CD4-positive, alpha-beta T cell treated with Interleukin-12 subunit alpha and Interleukin-12 subunit beta, for 1 hour (primary cell): ENCODE results near the gene CUL4B.
A peak's percentile ranks its signal among the peaks of the same experiment; 100 is the strongest.
"Not testable (repeated sequence)": the region's sequence is repeated elsewhere in the genome, so short reads cannot be mapped to it uniquely, and the experiment has no call there.

Experiments
- DNase-seq: peaks from one replicate; pipeline ENCODE4 v3.0.0-alpha.2; 2020

The CUL4B gene

DNA sequence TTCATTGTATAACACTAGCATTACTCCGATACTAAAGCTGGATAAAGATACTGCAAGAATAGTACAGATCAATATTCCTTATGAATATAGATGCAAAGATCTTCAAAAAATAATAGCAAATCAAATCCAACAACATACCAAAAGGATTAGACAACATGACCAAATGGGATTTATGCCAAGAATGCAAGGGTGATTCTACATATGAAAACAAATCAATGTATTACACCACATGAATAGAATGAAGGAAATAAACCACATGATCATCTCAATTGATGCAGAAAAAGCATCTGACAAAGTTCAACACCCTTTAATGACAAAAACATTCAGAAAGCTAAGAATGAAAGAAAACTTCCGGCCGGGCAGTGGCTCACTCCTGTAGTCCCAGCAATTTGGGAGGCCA lies 42.8 kb downstream of the CUL4B start:
- no peak for DNase-seq

DNA sequence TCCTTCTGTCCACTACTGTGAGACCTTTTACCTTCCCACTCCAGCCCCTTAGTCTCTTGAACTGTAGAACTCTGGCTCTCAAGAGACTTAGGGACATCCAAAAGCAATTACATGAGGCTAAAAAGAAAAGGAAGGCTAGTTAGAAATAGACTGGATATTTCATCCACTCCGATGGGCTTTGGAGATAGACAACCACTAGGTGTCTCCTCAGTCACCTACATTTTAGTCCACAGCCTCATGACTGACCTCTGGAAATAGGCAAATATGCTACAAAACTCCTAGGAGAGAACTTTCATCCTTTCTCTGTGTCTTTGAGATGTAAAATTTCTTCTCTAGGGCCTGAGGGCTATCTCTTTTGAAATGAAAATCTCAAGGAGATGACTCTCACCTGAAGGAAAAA lies 46.5 kb downstream of the CUL4B start:
- no peak for DNase-seq

DNA sequence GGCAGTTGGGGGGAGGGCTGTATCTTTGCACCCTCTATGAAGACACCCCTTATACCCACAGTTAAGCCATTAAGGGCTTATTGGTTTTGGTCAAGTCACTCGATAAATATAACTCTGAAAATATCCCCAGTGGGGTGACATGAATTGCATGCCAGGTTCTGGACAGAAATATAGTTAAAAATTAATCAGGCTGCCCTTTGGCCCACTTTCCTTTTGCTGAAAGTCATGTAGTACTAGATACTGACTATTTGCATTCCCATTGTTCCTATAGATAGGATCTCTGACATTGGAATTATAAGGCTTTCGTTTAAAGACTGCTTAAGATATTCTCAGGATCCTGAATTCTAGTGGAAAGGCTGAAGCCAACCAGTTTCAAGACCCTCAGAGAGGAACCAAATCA lies 48.1 kb downstream of the CUL4B start:
- DNase-seq, result no peak

DNA sequence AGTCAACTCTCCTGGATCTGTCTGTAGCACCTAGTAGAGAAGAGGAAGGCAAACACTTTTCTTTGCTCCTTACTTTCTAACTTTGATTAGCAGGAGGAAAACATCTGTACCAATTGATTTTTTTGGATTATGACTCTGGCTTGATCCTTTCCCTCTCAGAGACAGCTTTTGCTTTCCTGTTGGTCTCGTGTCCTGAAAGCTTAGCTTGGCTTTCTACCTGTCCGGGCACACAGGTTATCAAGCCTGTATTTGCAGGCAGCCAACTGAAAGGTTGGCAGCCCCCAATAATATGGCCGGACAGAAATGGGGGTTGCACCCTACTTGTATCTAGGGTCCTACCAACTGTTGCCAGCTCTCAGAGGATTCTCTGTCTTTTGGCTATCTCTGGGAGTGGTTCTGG lies 48.5 kb downstream of the CUL4B start:
- DNase-seq, result no peak

DNA sequence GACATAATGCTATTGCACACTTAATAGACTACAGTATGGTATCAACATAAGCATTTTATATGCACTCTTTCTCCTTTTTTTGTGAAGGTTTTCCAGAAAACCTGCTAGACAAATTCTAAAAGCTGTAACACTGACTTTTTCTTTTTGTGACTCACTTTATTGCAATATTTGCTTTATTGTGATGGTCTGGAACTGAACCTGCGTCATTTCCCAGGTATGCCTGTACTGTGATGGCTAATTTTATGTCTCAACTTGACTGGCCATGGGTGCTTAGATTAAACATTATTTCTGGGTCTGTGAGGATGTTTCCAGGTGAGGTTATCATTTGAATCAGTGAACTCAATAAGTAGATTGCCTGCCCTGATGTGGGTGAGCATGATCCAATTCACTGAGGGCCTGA lies 56.2 kb downstream of the CUL4B start:
- no peak for DNase-seq

DNA sequence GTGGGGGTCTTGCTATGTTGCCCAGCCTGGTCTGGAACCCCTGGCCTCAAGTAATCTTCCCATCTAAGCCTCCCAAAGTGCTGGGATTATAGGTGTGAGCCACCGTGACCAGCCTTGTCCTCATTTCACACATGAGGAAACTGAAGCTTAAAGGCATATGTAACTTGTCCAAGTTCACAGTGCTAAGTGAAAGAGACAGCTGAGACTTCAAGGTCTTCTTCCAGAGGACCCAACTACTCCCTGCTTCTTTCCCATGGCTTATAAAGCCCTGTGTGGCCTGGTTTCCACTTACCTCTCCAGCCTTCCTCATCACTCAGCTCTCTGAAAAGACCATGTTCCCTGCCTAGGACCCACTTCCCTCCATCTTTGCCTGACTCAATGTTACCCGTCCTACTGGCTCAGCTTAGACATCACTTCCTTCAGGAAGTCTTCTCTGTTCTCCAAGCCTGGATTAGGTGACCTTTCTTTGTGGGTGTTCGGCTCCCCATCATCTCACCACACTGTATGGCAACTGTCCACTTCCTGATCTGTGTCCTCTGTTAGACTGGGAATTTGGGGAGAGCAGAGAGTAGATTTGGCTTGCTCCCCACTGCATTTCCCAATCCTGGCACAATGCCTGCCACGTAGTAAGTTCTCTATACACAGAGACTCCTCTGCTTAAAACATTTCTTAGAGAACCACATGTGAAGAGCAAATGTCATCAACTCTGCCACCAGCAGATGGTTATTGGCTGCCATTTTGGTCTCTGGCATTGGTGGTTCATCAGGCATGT lies 61.3 kb downstream of the CUL4B start:
- no peak for DNase-seq

DNA sequence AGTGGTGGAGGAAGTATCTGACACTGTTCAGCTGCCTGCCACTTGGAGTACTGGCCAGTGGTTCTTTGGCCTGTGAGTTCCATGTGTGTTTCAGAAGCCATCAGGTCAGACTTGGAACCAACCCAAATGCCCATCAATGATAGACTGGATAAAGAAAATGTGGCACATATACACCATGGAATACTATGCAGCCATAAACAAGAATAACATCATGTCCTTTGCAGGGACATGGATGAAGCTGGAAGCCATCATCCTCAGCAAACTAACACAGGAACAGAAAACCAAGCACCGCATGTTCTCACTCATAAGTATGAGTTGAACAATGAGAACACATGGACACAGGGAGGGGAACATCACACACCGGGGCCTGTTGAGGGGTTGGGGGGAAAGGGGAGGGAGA lies 70.6 kb downstream of the CUL4B start:
- DNase-seq, result not testable (repeated sequence)

DNA sequence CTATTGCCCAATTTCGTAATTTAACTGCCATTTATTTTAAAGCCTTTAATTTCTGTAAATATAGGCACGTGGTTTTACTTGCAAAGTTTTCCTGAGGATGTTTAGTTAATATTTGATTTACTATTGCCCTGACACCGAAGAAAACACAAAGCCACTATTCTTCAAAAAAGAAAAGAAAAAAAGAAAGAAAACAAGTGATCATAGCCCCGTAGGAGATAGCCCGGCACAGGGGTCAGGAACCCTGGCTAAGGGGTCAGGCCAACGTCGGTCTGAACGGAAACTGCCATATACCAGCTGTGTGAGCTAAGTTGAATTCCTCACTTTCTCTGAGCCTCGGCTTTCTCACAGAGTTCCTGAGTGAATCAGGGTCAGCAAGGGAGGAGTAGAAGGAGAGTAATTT lies 74.0 kb downstream of the CUL4B start:
- DNase-seq, result no peak

DNA sequence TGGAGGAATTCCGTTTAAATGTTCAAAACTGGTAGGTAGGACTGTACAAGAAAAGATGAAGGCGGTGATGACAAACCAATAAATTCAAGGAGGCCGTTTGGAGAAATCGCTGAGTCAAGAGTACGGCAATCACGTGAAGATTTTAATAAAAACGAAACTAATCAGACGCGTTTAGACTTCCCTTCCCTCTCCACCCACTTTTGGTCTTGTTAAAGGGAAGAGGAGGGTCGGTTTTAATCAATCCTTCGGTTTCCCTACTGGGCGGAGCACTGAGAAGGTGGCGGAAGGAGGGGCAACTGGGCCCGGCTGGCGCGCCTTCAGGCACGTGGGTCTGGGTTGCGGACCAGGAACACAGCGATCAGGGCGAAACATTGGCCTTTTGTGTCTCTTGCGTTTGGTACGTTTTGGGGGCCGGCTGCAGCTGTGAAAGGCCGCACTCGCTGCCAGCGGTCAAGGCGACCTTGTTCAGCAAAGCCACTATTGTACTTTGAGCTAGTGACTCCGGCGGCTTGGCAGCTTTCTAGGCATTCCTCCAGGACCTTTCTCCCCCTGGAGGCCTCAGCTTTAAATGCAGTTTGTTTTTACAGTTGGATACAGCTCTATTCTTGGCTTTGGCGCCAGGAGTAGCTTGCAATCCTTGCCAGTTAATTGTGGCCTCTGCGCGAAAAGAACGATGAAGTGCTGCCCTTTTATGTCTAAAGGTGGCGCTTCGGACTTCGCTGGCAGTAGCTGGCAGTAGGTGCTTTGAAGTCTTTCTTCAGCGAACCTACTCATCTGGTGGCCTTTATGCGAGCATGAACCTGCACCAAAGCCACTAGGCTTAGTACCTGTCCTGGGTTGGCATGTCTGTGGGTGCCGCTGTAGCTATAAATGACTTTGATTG lies 74.9 kb downstream of the CUL4B start:
- peak; percentile 65 for DNase-seq

DNA sequence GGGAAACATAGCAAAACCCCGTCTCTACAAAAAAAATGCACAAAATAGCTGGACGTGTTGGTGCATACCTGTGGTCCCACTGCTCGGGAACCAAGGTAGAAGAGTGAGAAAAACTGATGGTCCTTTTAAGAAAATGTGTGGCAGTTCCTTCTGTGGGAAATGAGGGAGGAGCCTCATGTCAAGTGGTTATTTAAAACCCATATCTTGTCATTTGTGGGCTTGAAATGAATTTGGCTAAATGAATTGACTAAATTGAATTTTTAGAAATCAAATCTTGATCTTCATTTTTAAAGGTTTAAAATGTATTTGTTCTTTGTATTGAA lies 75.5 kb downstream of the CUL4B start:
- DNase-seq, result no peak

DNA sequence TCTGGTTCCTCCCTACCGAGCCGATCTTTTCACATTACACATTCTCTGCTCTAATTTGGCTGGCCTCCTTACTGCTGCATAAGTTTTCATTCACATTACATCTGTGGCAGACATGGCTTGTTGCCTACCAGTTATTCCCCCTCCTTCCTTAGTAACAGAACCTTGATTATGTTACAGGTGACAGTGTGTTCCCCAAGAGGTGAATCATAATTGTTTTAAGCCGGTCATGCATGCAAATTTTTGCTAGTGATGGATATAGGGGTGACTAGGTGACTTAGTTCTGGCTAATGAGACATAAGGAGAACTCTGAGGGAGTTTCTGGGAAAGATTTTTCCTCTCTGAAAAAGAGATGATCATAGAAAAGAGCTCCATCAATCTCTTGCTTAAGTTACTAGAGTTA lies 83.3 kb downstream of the CUL4B start:
- DNase-seq, result no peak

DNA sequence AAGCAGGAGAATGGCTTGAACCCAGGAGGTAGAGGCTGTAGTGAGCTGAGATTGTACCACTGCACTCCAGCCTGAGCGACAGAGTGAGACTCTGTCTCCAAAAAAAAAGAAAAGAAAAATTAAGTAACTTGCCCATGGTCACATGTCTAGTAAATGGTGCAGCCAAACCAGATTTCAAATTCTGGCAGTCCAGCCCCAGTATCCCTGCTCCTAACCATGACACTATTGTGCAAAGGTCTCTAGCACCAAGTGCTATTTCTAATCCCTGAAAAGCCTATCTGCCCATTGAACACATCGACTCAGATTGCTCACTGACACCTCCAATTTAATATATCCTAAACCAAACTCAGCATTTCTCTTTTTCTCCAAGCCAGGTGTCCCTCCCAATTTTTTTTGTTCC lies 84.0 kb downstream of the CUL4B start:
- DNase-seq, result no peak

DNA sequence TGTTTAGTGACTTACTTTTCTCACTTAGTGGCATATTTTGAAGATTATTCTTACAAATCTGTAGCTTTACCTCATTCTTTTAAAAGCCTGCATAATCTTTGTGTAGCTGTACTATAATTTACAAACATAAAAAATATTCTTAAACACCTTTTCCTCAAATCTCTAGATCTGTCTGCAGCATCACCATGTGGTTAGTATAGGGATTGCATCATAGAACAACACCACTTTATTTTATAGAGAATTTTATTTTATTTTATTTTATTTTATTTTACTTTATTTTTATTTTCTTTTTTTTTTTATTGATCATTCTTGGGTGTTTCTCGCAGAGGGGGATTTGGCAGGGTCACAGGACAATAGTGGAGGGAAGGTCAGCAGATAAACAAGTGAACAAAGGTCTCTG lies 85.3 kb downstream of the CUL4B start:
- peak; percentile 42 for DNase-seq
